A549 (cell line): ENCODE results near the gene IL2RA. TPM values are rescaled to one million over a fixed set of nuclear protein-coding genes. Genes with fewer than 3 reads are reported as not detected.

ENCODE experiments used
- ATAC-seq, 2 experiments: fragments of 200-7000 bp in 1 of 2; fragments of >200 bp in 1 of 2; cut with Nextera tagmentation in 1 of 2; cut with Tn5 transposase in 1 of 2; 3 replicates each; pipeline versions ENCODE4 v1.8.0 to v1.9.1; 2018 to 2020; ENCODE audit warnings: mild to moderate bottlenecking in 1 of 2, moderate library complexity in 1 of 2
- CTCF ChIA-PET: fragments of 300-600 bp; sonication (Branson Sonifier 250); formaldehyde crosslinking; extraction: SDS; loops from one replicate; lab custom pipeline; 2021; ENCODE audit warnings: antibody characterized with exemption, inconsistent platforms; lab: Yijun Ruan, JAX
- POLR2A ChIA-PET: fragments of 350-600 bp; formaldehyde crosslinking; extraction: SDS; loops from one replicate; lab custom pipeline; 2021; ENCODE audit warnings: antibody characterized with exemption, inconsistent platforms; lab: Yijun Ruan, JAX
- DNase-seq, 2 experiments: peaks; one replicate each; pipeline versions ENCODE4 v3.0.0 to v3.0.0-alpha.2; 2011 to 2016; ENCODE audit warnings: low read depth in 1 of 2, low spot score in 1 of 2
- FAIRE-seq: peaks from 2 replicates; lab custom pipeline; 2011; peaks lifted over from hg19 to GRCh38; lab: Jason Lieb, UNC
- H3K27ac ChIP-seq, 2 experiments: fragments of >200 bp; sonication (Bioruptor Twin); formaldehyde crosslinking; 3 replicates each; pipeline ENCODE4 v1.5.1; 2016 to 2017
- H3K4me1 ChIP-seq: fragments of >200 bp; sonication (Bioruptor Twin); formaldehyde crosslinking; 3 replicates; pipeline ENCODE4 v1.6.1; 2016
- H3K4me2 ChIP-seq: fragments of >200 bp; sonication (Bioruptor Twin); formaldehyde crosslinking; 3 replicates; pipeline ENCODE4 v1.6.1; 2016
- H3K4me3 ChIP-seq: fragments of >200 bp; sonication (Bioruptor Twin); formaldehyde crosslinking; 3 replicates; pipeline ENCODE4 v1.5.1; 2016
- H3K9me3 ChIP-seq: fragments of >200 bp; sonication (Bioruptor Twin); formaldehyde crosslinking; 3 replicates; pipeline ENCODE4 v1.6.1; 2016
- BHLHE40 ChIP-seq: IDR thresholded peaks from 2 replicates; pipeline ENCODE4 v1.6.1; 2012; ENCODE audit warnings: low read depth, low read length, inconsistent platforms
- CBX2 ChIP-seq: fragments of 200-600 bp; sonication (generic); IDR thresholded peaks from 2 replicates; pipeline ENCODE4 v1.6.1; 2016; ENCODE audit warnings: low read depth, mild to moderate bottlenecking, borderline replicate concordance
- E2F6 ChIP-seq: IDR thresholded peaks from 2 replicates; pipeline ENCODE4 v1.6.1; 2012; ENCODE audit warnings: low read depth, borderline replicate concordance
- FOSB ChIP-seq: fragments of 250-450 bp; sonication (Bioruptor Pico); IDR thresholded peaks from 2 replicates; pipeline ENCODE4 v1.5.0; 2020; ENCODE audit warnings: mild to moderate bottlenecking, moderate library complexity
- HES2 ChIP-seq: fragments of >200 bp; sonication (Bioruptor Twin); formaldehyde crosslinking; IDR thresholded peaks from 2 replicates; pipeline ENCODE4 v1.6.1; 2016
- HEYL ChIP-seq: fragments of 250-450 bp; sonication (Bioruptor Pico); IDR thresholded peaks from 2 replicates; pipeline ENCODE4 v1.8.0; 2021; ENCODE audit warnings: mild to moderate bottlenecking, moderate library complexity
- HOXA7 ChIP-seq: fragments of 250-450 bp; sonication (Bioruptor Pico); IDR thresholded peaks from 2 replicates; pipeline ENCODE4 v1.5.0; 2020; ENCODE audit warnings: mild to moderate bottlenecking, moderate library complexity
- HOXB5 ChIP-seq: fragments of 250-450 bp; sonication (Bioruptor Pico); IDR thresholded peaks from 2 replicates; pipeline ENCODE4 v1.5.0; 2020; ENCODE audit warnings: mild to moderate bottlenecking, moderate library complexity
- JUN ChIP-seq, 2 experiments: fragments of >200 bp; sonication (Bioruptor Twin); formaldehyde crosslinking; IDR thresholded peaks; 2 replicates in 1 of 2; 3 replicates in 1 of 2; pipeline ENCODE4 v1.6.1; 2016 to 2017
- KDM1A ChIP-seq: fragments of 200-600 bp; sonication (generic); IDR thresholded peaks from 2 replicates; pipeline ENCODE4 v1.6.1; 2016; ENCODE audit warnings: low read depth, mild to moderate bottlenecking
- KDM5A ChIP-seq: fragments of 200-600 bp; sonication (generic); IDR thresholded peaks from 2 replicates; pipeline ENCODE4 v1.6.1; 2016; ENCODE audit warnings: antibody characterized with exemption, mild to moderate bottlenecking
- MAX ChIP-seq: IDR thresholded peaks from 2 replicates; pipeline ENCODE4 v1.6.1; 2012
- MAZ ChIP-seq: fragments of 150-350 bp; IDR thresholded peaks from 2 replicates; pipeline ENCODE4 v1.6.1; 2014; ENCODE audit warnings: antibody characterized with exemption, low read depth, low read length, borderline replicate concordance
- PBX3 ChIP-seq: IDR thresholded peaks from 2 replicates; pipeline ENCODE4 v1.6.1; 2012
- PHF8 ChIP-seq: fragments of 200-600 bp; sonication (generic); IDR thresholded peaks from 2 replicates; pipeline ENCODE4 v1.6.1; 2016; ENCODE audit warnings: low read depth, mild to moderate bottlenecking, antibody characterized with exemption, moderate library complexity, borderline replicate concordance
- POLR2A ChIP-seq: IDR thresholded peaks from 2 replicates; pipeline ENCODE4 v1.6.1; 2012; ENCODE audit warnings: mild to moderate bottlenecking, low read length
- POLR2AphosphoS2 ChIP-seq: conservative IDR thresholded peaks from 2 replicates; pipeline ENCODE4 v1.6.1; 2012; ENCODE audit warnings: low read length, improper control_type of control experiment, inconsistent platforms
- RAD21 ChIP-seq, 2 experiments: fragments of >200 bp in 1 of 2; sonication (Bioruptor Twin) in 1 of 2; formaldehyde crosslinking in 1 of 2; IDR thresholded peaks in 1 of 2; conservative IDR thresholded peaks in 1 of 2; 2 replicates in 1 of 2; 3 replicates in 1 of 2; pipeline ENCODE4 v1.6.1; 2012 to 2018; ENCODE audit warnings: inconsistent platforms in 1 of 2
- REST ChIP-seq: fragments of 200-600 bp; sonication (generic); IDR thresholded peaks from 2 replicates; pipeline ENCODE4 v1.6.1; 2016; ENCODE audit warnings: antibody characterized with exemption, mild to moderate bottlenecking, moderate library complexity
- RFX5 ChIP-seq: fragments of 450-650 bp; IDR thresholded peaks from 2 replicates; pipeline ENCODE4 v1.7.1; 2014; ENCODE audit warnings: antibody characterized with exemption, mild to moderate bottlenecking, moderate library complexity
- SREBF2 ChIP-seq: fragments of 450-650 bp; IDR thresholded peaks from 2 replicates; pipeline ENCODE4 v1.6.1; 2014; ENCODE audit warnings: mild to moderate bottlenecking, moderate library complexity
- TFCP2L1 ChIP-seq: fragments of 250-450 bp; sonication (Bioruptor Pico); IDR thresholded peaks from 2 replicates; pipeline ENCODE4 v1.5.0; 2021; ENCODE audit warnings: mild to moderate bottlenecking
- TP53 ChIP-seq: fragments of 250-450 bp; sonication (Bioruptor Pico); IDR thresholded peaks from 2 replicates; pipeline ENCODE4 v1.5.0; 2021; ENCODE audit warnings: mild to moderate bottlenecking, moderate library complexity
- ZFP36 ChIP-seq: fragments of 450-650 bp; IDR thresholded peaks from 2 replicates; pipeline ENCODE4 v1.6.1; 2014; ENCODE audit warnings: borderline replicate concordance; ENCODE audit not compliant: partially characterized antibody
- WGBS: methylation state at CpG from one replicate; pipeline ENCODE4 v1.1.6; 2017; ENCODE audit errors: missing lambda C conversion rate; 5-methylcytosine and 5-hydroxymethylcytosine counted together
- polyA plus RNA-seq, 4 experiments: library from polyadenylated mRNA; depleted of rRNA in 3 of 4; stranded (reverse); fragments of >200 nt; fragmentation: RNase III in 1 of 4; extraction: RNeasy Plus Mini Kit Qiagen cat#74134 plus additional on column Dnase treatment in 1 of 4; gene quantifications; 2 replicates in 3 of 4; 3 replicates in 1 of 4; pipeline ENCODE4 v1.2.3, GENCODE V29; 2011 to 2017

IL2RA gene
- polyA plus RNA-seq, 2 of the 4 experiments (the other 2 are of a cell fraction): not detected

- no peak overlapping the region for H3K27ac ChIP-seq
- 63% methylated on average over 6 of the region's 6 CpGs for WGBS
- no peak overlapping the region for H3K4me3 ChIP-seq
- TF ChIP-seq HOXB5 (no peak), PHF8 (no peak), SREBF2 (no peak)
- TF ChIP-seq, all 56 proteins: peak for 0
- ATAC-seq (no peak), FAIRE-seq (no peak), DNase-seq (no peak)
- CTCF ChIA-PET: interaction anchor here (1.1 to 3.3 kb wide), 3 partner anchors 12 to 338 kb away, joined by 3 to 13 read pairs (median 4); no protein-coding TSS in a partner anchor
- H3K4me2 ChIP-seq: no peak overlapping the region
- POLR2A ChIA-PET: no interaction called here
- H3K4me1 ChIP-seq: no peaks in the 10 kb centered on the region
- no peaks in the 10 kb centered on the region for H3K9me3 ChIP-seq
These were observed 5.8 kb upstream of the IL2RA start for GRCh38 chr10:6068006-6068405.

- H3K4me2 ChIP-seq: no peak overlapping the region
- H3K4me1 ChIP-seq: no peaks in the 10 kb centered on the region
- DNase-seq: no peak
- no peak for ATAC-seq
- TF ChIP-seq KDM5A (no peak), ZFP36 (no peak), PBX3 (no peak), HEYL (CRISPR knock-in tag) (no peak), POLR2A (no peak), BHLHE40 (no peak)
- no peak for FAIRE-seq
- H3K27ac ChIP-seq: no peak overlapping the region
- H3K9me3 ChIP-seq: no peaks in the 10 kb centered on the region
- POLR2A ChIA-PET: no interaction called here
- WGBS: 17% methylated on average over 4 of the region's 4 CpGs
- CTCF ChIA-PET: interaction anchor here (1.1 to 3.3 kb wide), 3 partner anchors 13 to 339 kb away, joined by 3 to 13 read pairs (median 4); no protein-coding TSS in a partner anchor
- no peak overlapping the region for H3K4me3 ChIP-seq
These were observed 5.3 kb upstream of the IL2RA start for GRCh38 chr10:6067457-6067856.

- DNase-seq: no peak
- WGBS: 75% methylated on average over 4 of the region's 4 CpGs
- Histone ChIP-seq H3K4me1 (no peaks in the 10 kb centered on the region), H3K9me3 (no peaks in the 10 kb centered on the region), H3K4me3 (no peak overlapping the region), H3K4me2 (no peak overlapping the region), H3K27ac (no peak overlapping the region)
- ChIA-PET CTCF (interaction anchor here (0.6 to 3.3 kb wide), 4 partner anchors 11 to 59 kb away, joined by 3 to 13 read pairs (median 3); no protein-coding TSS in a partner anchor), POLR2A (no interaction called here)
- TF ChIP-seq JUN (IDR thresholded peaks at IDR 0.05) (no peak), KDM5A (no peak), MAZ (no peak), HOXA7 (CRISPR knock-in tag) (no peak), HES2 (no peak)
- FAIRE-seq: no peak
- ATAC-seq: no peak
These were observed 3.7 kb upstream of the IL2RA start for GRCh38 chr10:6065835-6066234.

- no peak for ATAC-seq
- POLR2A ChIA-PET: no interaction called here
- WGBS: 43% methylated on average over 3 of the region's 3 CpGs
These were observed 3.2 kb upstream of the IL2RA start for GRCh38 chr10:6065406-6065805.

More at GRCh38 chr10:6065406-6065805, 3.2 kb upstream of the IL2RA start:
- no peak overlapping the region for H3K4me3 ChIP-seq
- no peak overlapping the region for H3K27ac ChIP-seq
- H3K4me1 ChIP-seq: no peaks in the 10 kb centered on the region
- H3K9me3 ChIP-seq: no peaks in the 10 kb centered on the region
- DNase-seq (no peak), FAIRE-seq (no peak)
- CTCF ChIA-PET: interaction anchor here (0.6 kb wide), 1 partner anchor 19 kb away, joined by 3 read pairs; no protein-coding TSS in a partner anchor
- TF ChIP-seq CBX2 (no peak), E2F6 (no peak), FOSB (CRISPR knock-in tag) (no peak), TFCP2L1 (CRISPR knock-in tag) (no peak), RAD21 (conservative IDR thresholded peaks at IDR 0.05 in 1 of 2, IDR thresholded peaks at IDR 0.05 in 1 of 2) (no peak), HES2 (no peak), TP53 (CRISPR knock-in tag) (no peak), MAX (no peak), KDM1A (no peak), HEYL (CRISPR knock-in tag) (no peak), POLR2AphosphoS2 (no peak), RFX5 (no peak), MAZ (no peak), REST (no peak)
- no peak overlapping the region for H3K4me2 ChIP-seq
